ENCODE results near the gene ADARB2.

ADARB2 gene

DNA sequence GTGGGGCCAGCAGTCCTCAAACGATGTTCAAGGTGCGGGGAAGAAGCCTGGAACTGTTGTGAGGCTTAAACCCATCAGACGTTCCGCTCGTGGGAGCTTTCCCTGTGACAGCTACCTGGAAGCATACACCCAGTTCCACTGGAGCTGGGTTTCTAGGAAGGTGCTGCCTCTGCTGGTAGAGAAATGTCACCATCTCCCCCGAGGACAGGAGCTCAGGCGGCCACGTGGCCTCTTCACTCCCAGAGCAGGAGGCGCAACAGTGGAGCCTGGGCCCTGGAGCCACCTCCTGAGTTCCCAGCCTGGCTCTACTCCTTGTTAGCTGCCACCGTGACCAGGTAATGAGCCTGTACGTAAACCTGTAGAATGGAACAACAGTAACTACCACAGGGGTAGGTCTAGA lies 156.1 kb downstream of the ADARB2 start:
- no peak overlapping the region for H3K4me3 ChIP-seq (ENCODE audit: low read depth, low read length)
- TF ChIP-seq, protein P1, sequence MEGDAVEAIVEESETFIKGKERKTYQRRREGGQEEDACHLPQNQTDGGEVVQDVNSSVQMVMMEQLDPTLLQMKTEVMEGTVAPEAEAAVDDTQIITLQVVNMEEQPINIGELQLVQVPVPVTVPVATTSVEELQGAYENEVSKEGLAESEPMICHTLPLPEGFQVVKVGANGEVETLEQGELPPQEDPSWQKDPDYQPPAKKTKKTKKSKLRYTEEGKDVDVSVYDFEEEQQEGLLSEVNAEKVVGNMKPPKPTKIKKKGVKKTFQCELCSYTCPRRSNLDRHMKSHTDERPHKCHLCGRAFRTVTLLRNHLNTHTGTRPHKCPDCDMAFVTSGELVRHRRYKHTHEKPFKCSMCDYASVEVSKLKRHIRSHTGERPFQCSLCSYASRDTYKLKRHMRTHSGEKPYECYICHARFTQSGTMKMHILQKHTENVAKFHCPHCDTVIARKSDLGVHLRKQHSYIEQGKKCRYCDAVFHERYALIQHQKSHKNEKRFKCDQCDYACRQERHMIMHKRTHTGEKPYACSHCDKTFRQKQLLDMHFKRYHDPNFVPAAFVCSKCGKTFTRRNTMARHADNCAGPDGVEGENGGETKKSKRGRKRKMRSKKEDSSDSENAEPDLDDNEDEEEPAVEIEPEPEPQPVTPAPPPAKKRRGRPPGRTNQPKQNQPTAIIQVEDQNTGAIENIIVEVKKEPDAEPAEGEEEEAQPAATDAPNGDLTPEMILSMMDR (IDR thresholded peaks at IDR 0.05; ENCODE audit: low read depth, low read length) = no peak

DNA sequence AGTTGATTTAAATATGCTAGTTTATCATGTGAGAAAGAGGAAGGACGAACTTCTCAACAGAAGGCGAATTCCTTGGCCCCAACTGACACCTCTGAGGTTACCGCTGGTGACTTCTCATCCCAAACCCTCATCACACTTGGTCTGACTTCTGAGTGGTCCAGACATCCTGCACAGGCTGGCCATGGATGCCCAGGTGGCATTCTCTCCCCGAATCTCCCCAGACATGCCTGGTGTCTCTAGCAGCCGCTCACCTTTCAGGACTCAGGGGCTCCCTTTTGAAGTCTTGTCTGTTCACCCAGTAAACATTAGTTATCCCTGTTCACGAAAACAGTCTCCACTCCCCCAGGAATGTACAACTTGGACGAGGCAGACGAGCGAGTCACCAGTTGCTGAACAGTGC lies 157.7 kb downstream of the ADARB2 start:
- H3K4me3 ChIP-seq (ENCODE audit: low read depth, low read length) = no peak overlapping the region
- TF ChIP-seq, protein P1 (IDR thresholded peaks at IDR 0.05; ENCODE audit: low read depth, low read length) = no peak

GRCh38 chr10:1579141-1579491 lies 158.2 kb downstream of the ADARB2 start:
- H3K4me3 ChIP-seq (ENCODE audit: low read depth, low read length) = no peak overlapping the region
- TF ChIP-seq, protein P1 (IDR thresholded peaks at IDR 0.05; ENCODE audit: low read depth, low read length) = no peak

- TF ChIP-seq, protein P1 (IDR thresholded peaks at IDR 0.05; ENCODE audit: low read depth, low read length) = no peak
- H3K4me3 ChIP-seq (ENCODE audit: low read depth, low read length) = no peak overlapping the region
Observed at GRCh38 chr10:1578392-1579140, 158.8 kb downstream of the ADARB2 start.

- TF ChIP-seq, protein P1 (IDR thresholded peaks at IDR 0.05; ENCODE audit: low read depth, low read length) = no peak
- H3K4me3 ChIP-seq (ENCODE audit: low read depth, low read length) = no peak overlapping the region
Observed at GRCh38 chr10:1577945-1578344, 159.4 kb downstream of the ADARB2 start.

DNA sequence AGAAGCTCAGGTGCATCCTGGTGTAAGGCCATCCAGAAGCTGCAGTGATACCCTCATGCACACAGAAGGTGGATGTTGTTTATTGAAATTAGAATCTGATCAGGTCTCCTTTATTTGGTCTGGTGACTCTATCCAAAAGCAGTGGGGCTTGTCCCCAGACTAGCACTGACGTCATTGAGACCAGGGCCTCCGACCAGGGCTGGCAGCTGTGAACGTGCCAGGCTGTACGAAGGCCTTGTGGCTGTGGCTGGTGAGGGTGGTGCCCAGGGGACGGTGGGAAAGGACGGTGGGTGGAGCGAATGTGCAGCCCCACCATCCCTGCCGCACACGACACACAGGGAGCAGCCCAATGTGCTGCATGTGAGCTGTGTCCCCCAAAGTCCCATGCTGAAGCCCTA lies 160.0 kb downstream of the ADARB2 start:
- H3K4me3 ChIP-seq (ENCODE audit: low read depth, low read length) = no peak overlapping the region
- TF ChIP-seq, protein P1 (IDR thresholded peaks at IDR 0.05; ENCODE audit: low read depth, low read length) = no peak

DNA sequence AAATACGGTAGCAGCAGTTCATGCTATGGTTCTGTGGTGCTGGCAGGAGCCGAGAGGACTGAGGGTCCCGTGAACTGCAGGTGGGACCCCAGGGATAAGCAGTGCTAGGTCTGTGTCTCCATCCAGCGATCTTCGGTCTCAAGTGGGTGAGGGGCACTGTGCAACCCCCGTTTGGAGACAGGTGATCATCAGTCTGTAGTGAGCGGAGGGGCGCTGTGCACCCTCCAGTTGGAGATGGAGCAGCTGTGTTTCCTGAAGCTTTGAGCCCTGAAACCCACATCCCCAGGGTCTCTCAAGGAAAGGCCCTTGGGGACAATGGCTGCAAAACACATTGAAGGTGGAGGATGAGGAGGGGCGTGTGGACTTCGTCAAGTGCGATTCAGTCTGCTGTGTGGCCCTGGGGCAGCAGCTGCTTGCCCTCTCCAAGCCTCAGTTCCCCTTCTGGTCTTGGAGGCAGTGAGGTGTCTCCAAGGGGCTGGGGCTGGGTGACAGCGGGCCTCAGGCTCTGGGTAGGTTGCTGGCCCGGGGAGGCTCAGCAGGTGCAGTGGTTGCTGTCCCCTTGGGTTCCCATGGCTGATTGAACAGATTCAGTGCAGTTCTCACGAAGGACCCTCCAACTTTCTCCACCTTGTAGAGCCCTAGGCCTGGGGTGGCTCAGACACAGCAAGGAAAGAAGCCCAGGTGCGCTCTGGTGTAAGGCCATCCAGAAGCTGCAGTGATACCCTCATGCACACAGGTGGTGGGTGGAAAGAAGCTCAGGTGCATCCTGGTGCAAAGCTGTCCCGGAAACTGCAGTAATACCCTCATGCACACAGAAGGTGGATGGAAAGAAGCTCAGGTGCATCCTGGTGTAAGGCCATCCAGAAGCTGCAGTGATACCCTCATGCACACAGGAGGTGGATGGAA lies 160.6 kb downstream of the ADARB2 start:
- no peak overlapping the region for H3K4me3 ChIP-seq (ENCODE audit: low read depth, low read length)
- TF ChIP-seq, protein P1 (IDR thresholded peaks at IDR 0.05; ENCODE audit: low read depth, low read length) = no peak
